Stimulated activated CD4-positive, alpha-beta T cell treated with anti-CD3 and anti-CD28 coated beads, Interleukin-15, amount 100 ng/mL, for 24 hours (primary cell): ENCODE results near the gene HCN2.
"Not testable (repeated sequence)": the region's sequence is repeated elsewhere in the genome, so short reads cannot be mapped to it uniquely, and the experiment has no call there.

ENCODE experiments used
- DNase-seq: peaks from one replicate; pipeline ENCODE4 v3.0.0-alpha.2; 2020

Gene HCN2

GRCh38 chr19:572140-572742 is 17.4 kb upstream of the HCN2 start, which contains the start of gene BSG:
Gene BSG (plus strand): TSS chr19:572596. CDS start chr19:572635, 39 bp downstream.
- peak; percentile 99 for DNase-seq

DNA sequence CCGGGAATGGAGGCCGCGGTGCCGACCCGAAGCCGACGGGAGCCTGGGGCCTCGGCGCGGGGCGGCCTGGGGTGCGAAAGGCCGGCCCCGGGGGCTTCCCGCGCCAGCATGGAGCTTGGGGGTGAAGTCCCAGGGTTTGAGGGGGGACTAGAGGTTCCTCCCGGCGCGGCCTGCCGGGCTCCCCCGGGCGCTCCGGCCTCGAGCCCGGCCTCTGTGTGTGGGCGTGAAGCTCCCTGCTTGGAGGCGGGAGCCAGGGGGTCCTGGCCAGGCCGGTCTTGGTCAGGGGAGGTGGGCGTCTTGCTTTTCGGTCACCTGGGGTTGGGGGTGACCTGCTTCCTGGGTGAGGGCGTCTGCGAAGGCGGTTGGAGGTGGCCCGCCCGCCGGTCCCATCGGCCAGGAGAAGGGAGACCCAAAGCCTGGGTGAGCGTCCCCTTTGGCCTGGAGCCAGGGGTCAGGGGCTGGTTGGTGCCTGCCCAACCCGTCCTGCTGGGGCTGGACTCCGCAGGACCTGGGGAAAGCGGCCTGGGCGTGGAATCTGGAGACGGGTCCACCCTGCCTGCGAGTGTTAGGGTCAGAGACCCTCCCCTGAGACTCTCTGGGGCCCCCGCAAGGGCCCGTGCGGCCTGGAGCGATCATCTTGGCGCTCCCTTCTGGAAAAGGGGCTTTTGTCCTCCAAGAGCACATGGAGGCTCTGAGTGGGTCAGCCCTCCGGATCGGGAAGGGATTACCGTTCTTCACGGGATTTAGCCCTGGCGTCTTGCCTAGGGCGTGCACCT is 16.8 kb upstream of the HCN2 start:
- no peak for DNase-seq

DNA sequence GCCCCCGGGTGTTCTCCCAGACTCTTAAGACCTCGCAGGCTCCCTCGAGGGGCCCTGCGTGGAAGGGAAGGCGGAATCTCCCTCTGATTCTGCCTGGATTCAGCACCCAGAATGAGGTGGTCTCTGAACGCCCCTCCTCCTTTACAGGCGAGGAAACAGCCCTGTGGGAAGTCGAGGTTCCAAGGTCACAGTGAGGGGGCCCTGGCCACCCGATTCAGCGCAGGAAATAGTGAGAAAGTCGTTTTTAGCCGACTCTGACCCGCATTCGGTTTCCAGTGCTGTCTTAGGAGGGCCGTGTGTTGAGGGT is 16.2 kb upstream of the HCN2 start:
- DNase-seq = no peak

DNA sequence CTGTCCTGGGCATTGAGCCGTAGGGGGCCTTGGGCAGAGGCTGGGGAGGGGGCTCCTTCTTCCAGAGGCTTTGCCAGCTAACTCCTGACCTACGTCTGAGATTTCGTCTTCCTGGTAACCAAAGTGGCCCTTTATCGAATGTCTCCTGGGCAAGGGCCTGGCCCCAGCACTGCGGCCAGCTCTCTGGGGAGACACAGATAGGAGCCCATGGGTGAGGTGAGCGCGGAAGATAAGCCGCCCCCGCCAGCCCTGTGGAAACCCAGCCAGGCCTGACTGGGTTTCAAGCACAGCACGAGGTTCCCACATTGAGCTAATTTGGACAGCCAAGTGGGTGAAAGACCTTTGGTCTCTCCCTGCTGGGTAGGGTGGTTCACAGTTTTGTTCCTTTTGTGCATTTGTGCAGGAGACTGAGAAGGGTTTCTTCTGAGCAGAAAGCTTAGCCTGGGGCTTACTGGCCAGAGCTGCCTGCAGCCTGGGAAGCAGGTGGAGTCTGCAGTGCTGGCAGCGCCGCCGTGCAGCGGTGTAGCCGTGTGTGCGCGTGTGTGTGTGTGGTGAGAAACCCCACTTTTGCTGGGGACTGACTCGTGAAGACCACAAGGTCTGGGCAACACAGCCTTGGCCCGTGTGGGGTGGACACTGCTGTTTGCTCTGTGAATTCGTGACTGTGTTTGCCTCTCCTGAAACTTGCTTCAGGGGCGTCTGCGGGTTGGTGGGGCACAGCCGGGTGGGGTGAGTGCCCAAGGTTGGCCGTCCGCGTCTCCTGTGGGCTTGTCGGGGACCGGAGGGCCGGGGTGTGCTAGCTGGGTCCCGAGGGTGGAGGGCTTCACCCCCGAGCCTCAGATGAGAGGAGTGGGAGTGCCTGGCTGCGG is 14.8 kb upstream of the HCN2 start:
- DNase-seq = no peak

DNA sequence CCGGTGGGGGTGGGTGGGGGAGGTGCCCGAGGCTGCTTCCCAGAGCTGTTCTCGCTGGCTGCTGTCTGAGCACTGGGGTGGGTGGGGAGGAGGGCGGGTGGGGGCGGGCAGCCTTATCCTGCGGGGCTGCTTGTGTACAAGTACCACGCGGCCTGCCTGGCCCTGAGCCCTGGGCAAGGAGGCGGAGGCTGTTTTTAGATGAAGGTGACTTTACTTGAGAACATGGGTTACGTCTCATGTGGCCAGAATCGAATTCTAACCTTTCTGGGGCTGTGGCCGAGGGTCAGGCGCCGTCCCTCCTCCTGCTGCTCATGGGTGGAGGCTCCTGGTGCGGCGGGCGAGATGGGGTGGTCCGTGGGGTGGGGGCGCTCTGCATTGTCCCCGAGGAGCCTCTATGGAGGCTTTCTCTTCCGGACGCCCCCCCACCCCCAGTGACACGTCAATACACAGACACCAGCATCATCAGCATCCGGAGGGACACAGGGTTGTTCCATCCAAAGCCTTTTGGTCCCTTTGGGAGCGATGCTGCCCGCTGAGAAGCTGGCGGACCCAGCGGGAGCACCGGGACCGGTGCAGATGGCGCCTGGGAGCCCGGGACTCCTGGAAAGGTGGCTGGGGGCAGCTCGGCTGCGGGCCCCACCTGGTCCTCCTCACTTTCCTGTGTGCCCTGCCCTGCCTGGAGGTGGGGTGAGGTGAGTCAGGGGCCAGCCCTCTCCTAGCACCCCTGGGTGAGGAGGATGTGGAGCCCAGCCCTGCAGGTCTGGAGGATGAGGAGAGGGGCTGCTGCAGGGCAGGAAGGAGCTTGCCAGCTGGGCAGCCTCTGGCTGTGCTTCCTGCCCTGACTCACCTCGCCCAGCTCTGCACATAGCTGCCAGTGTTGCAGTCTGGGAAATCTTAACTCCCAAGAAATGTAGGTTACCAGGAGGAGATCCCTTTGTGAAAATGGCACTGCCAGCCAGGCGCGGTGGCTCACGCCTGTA is 13.9 kb upstream of the HCN2 start:
- no peak for DNase-seq

DNA sequence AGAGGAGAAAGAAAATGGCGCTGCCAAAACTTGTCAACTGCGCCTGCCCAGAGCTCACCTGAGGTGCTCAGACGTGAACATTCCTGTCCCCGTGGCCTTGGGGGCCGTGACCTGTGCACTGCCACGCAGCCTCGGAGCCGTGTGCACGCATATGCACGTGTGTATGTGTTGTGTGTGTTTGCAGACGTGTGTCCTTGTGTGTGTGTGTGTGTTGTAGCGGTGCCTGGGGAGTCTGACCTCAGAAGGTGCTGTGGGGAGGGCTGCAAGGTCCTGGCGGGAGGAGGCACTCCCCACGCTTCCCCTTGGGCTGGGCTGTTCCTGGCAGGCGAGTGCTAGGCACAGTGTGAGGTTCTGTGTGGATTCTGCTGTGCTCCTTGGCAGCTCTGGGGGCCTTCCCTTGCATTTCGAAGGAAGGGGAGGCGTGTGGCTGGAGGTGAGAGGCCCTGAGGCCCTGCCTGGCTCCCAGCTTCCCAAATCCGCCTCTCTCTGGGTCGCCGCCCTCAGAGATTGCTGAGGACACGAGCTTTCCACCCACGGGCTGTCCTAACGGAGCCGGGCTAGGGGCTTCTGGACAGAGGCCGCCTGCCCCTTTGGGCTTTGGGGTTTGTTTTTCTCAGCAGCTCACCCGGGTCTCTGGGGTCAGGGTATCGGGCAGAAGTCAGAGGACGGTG is 12.8 kb upstream of the HCN2 start:
- no peak for DNase-seq

- no peak for DNase-seq
Observed at GRCh38 chr19:577439-578392, 12.0 kb upstream of the HCN2 start.

GRCh38 chr19:579111-579841 is 10.4 kb upstream of the HCN2 start:
- no peak for DNase-seq

- no peak for DNase-seq
Observed at GRCh38 chr19:579842-580155, 9.9 kb upstream of the HCN2 start.

- DNase-seq = no peak
Observed at GRCh38 chr19:580274-580835, 9.3 kb upstream of the HCN2 start.

DNA sequence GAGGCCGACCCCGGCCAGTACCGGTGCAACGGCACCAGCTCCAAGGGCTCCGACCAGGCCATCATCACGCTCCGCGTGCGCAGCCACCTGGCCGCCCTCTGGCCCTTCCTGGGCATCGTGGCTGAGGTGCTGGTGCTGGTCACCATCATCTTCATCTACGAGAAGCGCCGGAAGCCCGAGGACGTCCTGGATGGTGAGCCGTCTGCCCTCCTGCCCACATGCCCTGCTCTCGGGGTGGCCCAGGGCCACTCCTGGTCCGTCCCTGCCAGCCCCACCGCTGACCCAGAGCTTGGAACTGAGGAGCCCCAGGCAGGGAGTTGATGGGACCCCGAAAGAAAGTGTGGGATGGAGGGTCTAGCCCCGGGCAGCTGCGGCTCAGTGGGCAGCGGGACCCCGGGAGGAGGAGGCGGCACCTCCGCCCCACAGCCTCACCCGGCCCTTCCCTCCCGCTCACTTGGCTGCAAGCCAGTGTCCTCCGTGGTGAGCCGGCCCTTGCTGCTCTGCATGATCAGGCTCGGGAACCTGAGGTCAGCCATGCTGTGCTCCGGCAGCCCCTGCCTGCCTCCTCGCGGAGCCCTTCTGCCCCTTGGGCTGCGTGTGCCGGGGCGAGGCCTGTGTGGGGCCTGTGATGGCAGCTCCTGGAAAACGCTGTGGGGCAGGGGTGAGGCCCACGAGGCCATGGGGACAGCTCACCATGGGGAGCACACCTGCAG is 8.1 kb upstream of the HCN2 start:
- DNase-seq = no peak

GRCh38 chr19:582497-583197 is 7.0 kb upstream of the HCN2 start:
- no peak for DNase-seq

- DNase-seq = no peak
Observed at GRCh38 chr19:583198-583967, 6.3 kb upstream of the HCN2 start.

DNA sequence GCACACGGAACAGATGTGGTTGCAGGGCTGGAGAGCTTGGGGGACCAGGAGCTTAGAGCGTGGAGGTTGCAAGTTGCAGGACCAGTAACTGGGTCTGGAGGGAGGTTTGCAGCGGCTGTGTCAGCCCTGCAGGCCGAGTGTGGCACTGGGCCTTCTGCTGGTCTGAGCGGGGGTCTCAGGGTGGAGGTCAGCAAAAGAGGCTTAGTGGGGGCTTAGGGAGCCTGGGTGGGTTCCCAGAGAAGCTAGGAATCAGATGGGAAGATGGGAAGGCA is 5.8 kb upstream of the HCN2 start:
- DNase-seq = no peak

- DNase-seq = peak; percentile 70
Observed at GRCh38 chr19:584240-585001, 5.3 kb upstream of the HCN2 start.

DNA sequence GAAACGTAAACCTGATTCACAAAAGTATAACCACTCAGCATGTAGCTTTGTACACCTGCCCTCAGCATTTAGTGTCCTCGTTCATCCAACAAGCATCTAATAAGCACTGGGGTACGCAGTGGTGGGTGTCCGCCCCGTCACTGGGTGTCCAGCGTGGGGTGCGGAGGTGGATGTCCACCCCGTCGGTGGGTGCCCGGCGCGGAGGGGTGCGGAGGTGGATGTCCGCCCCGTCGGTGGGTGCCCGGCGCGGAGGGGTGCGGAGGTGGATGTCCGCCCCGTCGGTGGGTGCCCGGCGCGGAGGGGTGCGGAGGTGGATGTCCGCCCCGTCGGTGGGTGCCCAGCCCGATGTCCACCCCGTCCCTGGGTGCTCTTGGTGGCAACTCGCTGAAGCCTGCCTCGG is 4.5 kb upstream of the HCN2 start:
- DNase-seq = not testable (repeated sequence)

DNA sequence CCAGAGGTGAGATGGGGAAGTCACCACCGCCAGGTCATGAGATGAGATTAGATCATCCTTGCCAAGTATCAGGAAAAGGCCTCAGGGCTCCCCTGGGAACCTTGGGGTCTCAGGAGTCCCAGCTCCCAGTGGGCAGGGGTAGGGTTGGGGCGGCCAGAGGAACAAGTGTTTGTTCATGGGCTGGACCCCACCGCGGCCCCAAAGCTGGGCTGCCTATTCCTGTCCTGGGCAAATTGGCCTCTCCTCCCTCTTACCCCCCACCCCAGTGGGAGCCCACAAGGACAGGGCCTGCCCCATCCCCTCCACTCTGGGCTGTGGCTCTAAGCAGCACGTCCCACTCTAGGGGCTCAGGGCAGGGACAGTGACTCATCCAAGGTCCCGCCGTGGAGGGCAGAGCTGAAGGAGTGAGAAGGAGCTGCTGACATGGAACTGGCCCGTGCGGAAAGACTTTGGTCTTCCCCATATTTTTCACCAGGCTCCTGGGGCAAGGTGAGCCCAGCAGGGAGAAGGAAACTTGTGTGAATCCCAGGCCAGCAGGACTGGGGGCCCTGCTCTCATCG is 4.0 kb upstream of the HCN2 start:
- DNase-seq = no peak
